GM12801 (cell line): ENCODE measurements around the gene PDE1A.

Experiments used
- CTCF ChIP-seq: IDR thresholded peaks from one replicate; pipeline ENCODE4 v1.5.1; 2011; ENCODE audit warnings: control low read depth; ENCODE audit not compliant: insufficient read length; ENCODE audit errors: extremely low read depth

The PDE1A gene

GRCh38 chr2:182300608-182301007 lies 126.2 kb downstream of the PDE1A start:
- no peak for TF ChIP-seq CTCF

- TF ChIP-seq CTCF: no peak
Observed at GRCh38 chr2:182299632-182300031, 127.2 kb downstream of the PDE1A start.

GRCh38 chr2:182298456-182298855 lies 128.4 kb downstream of the PDE1A start:
- TF ChIP-seq CTCF: no peak

GRCh38 chr2:182291296-182291695 lies 135.5 kb downstream of the PDE1A start:
- TF ChIP-seq CTCF: no peak

- no peak for TF ChIP-seq CTCF
Observed at GRCh38 chr2:182283512-182283911, 143.3 kb downstream of the PDE1A start.

GRCh38 chr2:182281276-182281675 lies 145.6 kb downstream of the PDE1A start:
- TF ChIP-seq CTCF: no peak

GRCh38 chr2:182280118-182280517 lies 146.7 kb downstream of the PDE1A start:
- no peak for TF ChIP-seq CTCF

- TF ChIP-seq CTCF: no peak
Observed at GRCh38 chr2:182267971-182268370, 158.9 kb downstream of the PDE1A start.
